ENCODE results near the gene CNTN4. TPM values are rescaled to one million over a fixed set of nuclear protein-coding genes. Genes with fewer than 3 reads are reported as not detected.
"Not testable (repeated sequence)": the region's sequence is repeated elsewhere in the genome, so short reads cannot be mapped to it uniquely, and the experiment has no call there.

The CNTN4 gene
- total RNA-seq, 6 experiments from 2014 or later: not detected

DNA sequence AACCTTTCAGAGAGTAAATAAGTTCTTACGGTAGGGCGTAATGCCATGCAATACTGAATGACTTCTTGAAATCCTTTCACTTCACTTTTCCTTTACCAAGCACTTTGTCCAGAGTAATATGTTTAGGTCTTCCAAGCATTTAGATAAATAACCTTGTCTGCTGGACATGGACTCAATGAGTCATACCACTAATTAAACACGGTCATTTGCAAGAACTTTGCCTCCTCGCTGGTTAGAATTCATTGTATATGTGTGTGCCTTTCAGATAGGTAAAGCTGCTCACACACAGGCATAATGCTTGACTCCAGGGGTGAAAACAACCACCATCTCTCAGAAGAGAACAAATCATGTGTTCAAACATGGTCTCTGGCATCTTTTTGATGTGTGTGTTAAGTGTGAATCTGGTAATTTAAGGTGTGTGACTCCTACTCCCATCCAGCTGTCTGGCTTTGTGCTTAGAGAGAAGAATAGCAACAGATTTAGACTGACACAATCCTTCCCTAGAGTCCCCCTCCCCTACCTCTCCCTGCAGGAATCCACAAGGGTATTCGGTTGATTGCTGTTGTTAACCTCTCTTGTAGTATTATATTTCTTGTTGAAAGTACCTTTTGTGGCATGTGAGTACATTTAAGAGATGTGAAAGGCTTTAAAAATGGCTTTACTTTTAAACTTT, 419.0 kb downstream of the CNTN4 start:
- Mint-ChIP-seq H3K9me3 (peaks cover 36% of the 10 kb centered on the region), H3K4me1 (ENCODE audit: low read depth) (no peaks in the 10 kb centered on the region), H3K27me3 (ENCODE audit: insufficient read depth) (0 out of 2 replicates have a peak, but pooled peaks cover 2% of the 10 kb centered on the region), H3K36me3 (ENCODE audit: low read depth) (no peaks in the 10 kb centered on the region), H3K4me3 (no peak overlapping the region), H3K27ac (no peak overlapping the region)
- no peak for TF ChIP-seq CTCF (IDR thresholded peaks at IDR 0.05)
- no peak for DNase-seq

DNA sequence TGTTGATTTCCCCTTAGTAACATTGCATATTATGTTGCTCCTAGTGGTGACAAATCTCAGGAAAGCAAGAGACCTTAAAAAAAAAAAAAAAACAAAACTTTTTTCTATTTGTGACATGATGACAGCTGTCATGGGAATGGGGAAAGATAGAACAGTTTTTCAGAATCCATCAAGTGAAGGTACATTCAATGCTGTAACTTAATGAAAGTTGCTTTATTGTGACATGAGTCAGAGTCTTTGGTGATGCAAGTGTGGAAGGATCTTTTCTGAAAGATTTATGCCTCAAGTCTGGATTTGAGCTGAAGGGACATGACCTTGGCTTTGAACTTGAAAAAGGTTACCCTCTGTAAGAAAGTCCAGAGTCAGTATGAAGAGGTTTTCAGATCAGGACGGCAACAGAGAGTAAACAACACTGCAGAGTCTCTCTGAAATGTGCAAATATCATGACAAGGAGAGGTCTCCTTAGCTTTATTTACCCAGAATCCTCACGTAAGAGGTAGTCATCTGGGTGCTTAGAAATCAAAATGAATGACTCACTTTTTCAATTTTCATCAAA, 424.7 kb downstream of the CNTN4 start:
- no peak for DNase-seq
- Mint-ChIP-seq H3K27ac (no peak overlapping the region), H3K9me3 (peaks cover 38% of the 10 kb centered on the region), H3K4me1 (ENCODE audit: low read depth) (no peaks in the 10 kb centered on the region), H3K27me3 (ENCODE audit: insufficient read depth) (no peaks in the 10 kb centered on the region), H3K36me3 (ENCODE audit: low read depth) (no peaks in the 10 kb centered on the region), H3K4me3 (no peak overlapping the region)
- TF ChIP-seq CTCF (IDR thresholded peaks at IDR 0.05): no peak

GRCh38 chr3:2525968-2526367, 427.3 kb downstream of the CNTN4 start:
- DNase-seq: no peak
- Mint-ChIP-seq H3K36me3 (ENCODE audit: low read depth) (peaks cover 4% of the 10 kb centered on the region; the same call in 1 of the 2 replicates), H3K9me3 (peaks cover 34% of the 10 kb centered on the region), H3K4me3 (no peak overlapping the region), H3K27me3 (ENCODE audit: insufficient read depth) (no peaks in the 10 kb centered on the region), H3K27ac (no peak overlapping the region), H3K4me1 (ENCODE audit: low read depth) (no peaks in the 10 kb centered on the region)
- TF ChIP-seq CTCF (IDR thresholded peaks at IDR 0.05): no peak

DNA sequence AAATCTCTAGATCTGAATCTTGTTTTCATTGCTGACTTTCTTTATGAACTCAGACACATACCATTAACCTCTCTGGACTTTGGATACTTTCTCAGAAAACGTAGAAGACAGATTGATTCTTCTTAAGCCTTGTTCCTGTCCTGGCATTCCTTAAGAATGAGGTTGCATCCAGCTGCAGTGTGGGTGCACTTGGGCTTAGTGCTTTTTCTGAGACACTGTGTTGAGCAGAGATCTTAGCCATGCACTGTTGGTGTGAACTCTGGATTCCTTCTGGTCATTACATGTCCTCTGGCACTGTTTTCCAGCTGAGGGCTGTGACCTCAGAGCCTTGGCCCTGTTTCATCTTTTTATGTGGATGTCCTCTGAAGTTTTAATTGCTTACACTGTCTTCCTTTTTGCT, 428.3 kb downstream of the CNTN4 start:
- no peak for DNase-seq
- Mint-ChIP-seq H3K27ac (no peak overlapping the region), H3K4me3 (no peak overlapping the region), H3K4me1 (ENCODE audit: low read depth) (no peaks in the 10 kb centered on the region), H3K27me3 (ENCODE audit: insufficient read depth) (no peaks in the 10 kb centered on the region), H3K9me3 (peaks cover 34% of the 10 kb centered on the region), H3K36me3 (ENCODE audit: low read depth) (peaks cover 5% of the 10 kb centered on the region; the same call in 1 of the 2 replicates)
- no peak for TF ChIP-seq CTCF (IDR thresholded peaks at IDR 0.05)

DNA sequence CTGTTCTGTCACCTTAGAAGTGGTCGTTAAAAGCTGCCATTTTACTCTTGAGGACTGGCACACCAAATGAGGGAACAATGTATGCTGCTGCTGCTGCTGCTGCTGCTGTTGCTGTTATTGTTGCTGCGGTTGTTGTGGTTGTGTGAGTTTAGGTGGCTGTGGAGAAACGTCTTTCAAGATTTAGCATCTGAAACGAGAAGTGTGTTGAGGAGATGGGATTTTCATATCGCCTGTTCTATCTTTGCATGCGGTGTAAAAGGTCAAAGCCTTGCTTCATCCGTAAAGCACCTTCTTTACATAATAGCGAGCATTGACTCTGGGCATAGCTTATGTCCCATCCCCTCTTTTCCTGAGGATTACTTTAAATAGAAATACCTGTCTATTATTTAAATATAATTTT, 428.7 kb downstream of the CNTN4 start:
- H3K4me1 Mint-ChIP-seq (ENCODE audit: low read depth); DNase-seq; H3K4me3 Mint-ChIP-seq; H3K36me3 Mint-ChIP-seq (ENCODE audit: low read depth); H3K27ac Mint-ChIP-seq; H3K27me3 Mint-ChIP-seq (ENCODE audit: insufficient read depth): not testable (repeated sequence)
- peaks cover 34% of the 10 kb centered on the region for H3K9me3 Mint-ChIP-seq

DNA sequence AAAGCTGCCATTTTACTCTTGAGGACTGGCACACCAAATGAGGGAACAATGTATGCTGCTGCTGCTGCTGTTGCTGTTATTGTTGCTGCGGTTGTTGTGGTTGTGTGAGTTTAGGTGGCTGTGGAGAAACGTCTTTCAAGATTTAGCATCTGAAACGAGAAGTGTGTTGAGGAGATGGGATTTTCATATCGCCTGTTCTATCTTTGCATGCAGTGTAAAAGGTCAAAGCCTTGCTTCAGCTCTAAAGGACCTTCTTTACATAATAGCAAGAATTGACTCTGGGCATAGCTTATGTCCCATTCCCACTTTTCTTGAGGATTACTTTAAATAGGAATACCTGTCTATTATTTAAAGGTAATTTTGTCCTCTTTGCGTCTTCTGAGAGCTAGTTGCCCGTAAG, 436.1 kb downstream of the CNTN4 start:
- not testable (repeated sequence) for H3K36me3 Mint-ChIP-seq (ENCODE audit: low read depth); H3K27ac Mint-ChIP-seq; H3K4me1 Mint-ChIP-seq (ENCODE audit: low read depth); DNase-seq; H3K4me3 Mint-ChIP-seq; H3K27me3 Mint-ChIP-seq (ENCODE audit: insufficient read depth)
- H3K9me3 Mint-ChIP-seq: peaks cover 38% of the 10 kb centered on the region
